GM12875 (cell line): Measurements from ENCODE around the gene CAGE1.

Source experiments
- H3K4me3 ChIP-seq: one replicate; pipeline ENCODE4 v1.5.1; 2011; ENCODE audit warnings: low read depth, low read length, control low read depth
- CTCF ChIP-seq: IDR thresholded peaks from 2 replicates; pipeline ENCODE4 v1.5.1; 2011; ENCODE audit warnings: low read depth, mild to moderate bottlenecking, control low read depth, inconsistent platforms, low read length, moderate library complexity, borderline replicate concordance; ENCODE audit not compliant: insufficient read depth

The CAGE1 gene

GRCh38 chr6:7421066-7421465 is 31.5 kb upstream of the CAGE1 start:
- TF ChIP-seq CTCF: no peak
- no peak overlapping the region for H3K4me3 ChIP-seq

DNA sequence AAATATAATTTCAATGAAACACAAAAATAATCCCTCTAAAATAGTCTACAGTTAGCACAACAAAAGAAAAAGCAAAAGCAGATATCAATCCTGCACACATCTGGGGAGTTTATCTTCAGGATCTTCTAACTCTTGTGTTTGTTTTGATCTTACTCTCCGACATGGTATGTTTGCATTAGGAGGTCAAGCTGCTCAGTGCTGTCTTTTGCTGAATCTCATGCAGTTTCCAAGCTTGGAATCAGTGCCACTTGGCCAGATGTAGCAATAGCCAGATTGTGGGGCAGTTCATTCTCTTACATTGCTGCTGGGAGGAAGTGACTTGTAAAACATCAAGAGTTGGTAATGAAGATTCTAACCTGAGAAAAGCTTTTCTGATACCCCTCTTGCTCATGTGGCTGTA is 29.5 kb upstream of the CAGE1 start:
- no peak overlapping the region for H3K4me3 ChIP-seq
- no peak for TF ChIP-seq CTCF

GRCh38 chr6:7418238-7418905 is 28.8 kb upstream of the CAGE1 start:
- no peak for TF ChIP-seq CTCF
- H3K4me3 ChIP-seq: no peak overlapping the region

GRCh38 chr6:7417684-7418083 is 28.1 kb upstream of the CAGE1 start:
- TF ChIP-seq CTCF: no peak
- no peak overlapping the region for H3K4me3 ChIP-seq

GRCh38 chr6:7414811-7415210 is 25.3 kb upstream of the CAGE1 start:
- H3K4me3 ChIP-seq: no peak overlapping the region
- no peak for TF ChIP-seq CTCF

DNA sequence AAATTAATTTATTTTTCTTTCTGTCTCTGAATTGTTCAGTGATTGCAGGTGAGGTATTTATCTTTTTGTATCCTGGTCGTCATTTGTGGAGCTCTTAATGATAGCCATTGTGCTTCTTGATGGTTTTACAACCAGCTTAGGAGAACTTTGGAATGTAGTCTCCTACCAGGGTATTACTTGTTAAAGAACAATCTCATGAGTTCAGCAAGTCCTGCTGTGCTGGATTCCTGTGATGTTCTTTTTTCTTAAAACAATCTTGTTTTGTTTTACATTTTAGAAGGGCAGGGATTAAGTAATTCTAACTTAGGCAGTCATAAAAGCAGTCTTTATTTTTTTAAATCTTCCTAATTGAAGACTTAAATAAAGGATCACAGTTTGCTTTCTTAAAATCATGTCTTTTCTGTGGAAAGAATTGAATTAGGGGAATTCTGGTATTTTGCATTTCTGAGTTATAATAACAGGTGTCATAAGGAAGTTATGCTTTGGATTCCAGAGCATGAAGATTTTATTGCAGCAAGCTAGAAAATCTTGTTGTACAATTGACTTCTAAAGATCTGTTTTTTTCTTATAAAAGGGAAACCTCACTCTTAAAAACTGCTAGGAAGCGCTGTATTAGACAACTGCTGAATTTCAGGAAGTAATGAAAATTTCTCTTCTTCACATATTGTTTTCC is 23.7 kb upstream of the CAGE1 start:
- no peak overlapping the region for H3K4me3 ChIP-seq

More for the DNA sequence above, 23.7 kb upstream of the CAGE1 start:
- no peak for TF ChIP-seq CTCF
